DOHH2 (cell line): ENCODE data around the gene COL23A1.

Source experiments
- H3F3A ChIP-seq: fragments of 200-600 bp; sonication (generic), shearing (Covaris generic); 2 replicates; pipeline ENCODE4 v1.6.0; 2016; ENCODE audit warnings: antibody characterized with exemption, mild to moderate bottlenecking; ENCODE audit not compliant: control insufficient read depth, insufficient read depth
- H3K27ac ChIP-seq: fragments of 200-600 bp; sonication (generic); 2 replicates; pipeline ENCODE4 v1.5.1; 2014; ENCODE audit warnings: low read depth, mild to moderate bottlenecking, low read length, moderate library complexity
- H3K27me3 ChIP-seq: fragments of 200-600 bp; sonication (generic); 2 replicates; pipeline ENCODE4 v1.6.1; 2014; ENCODE audit warnings: mild to moderate bottlenecking, low read length, mixed read lengths; ENCODE audit not compliant: control insufficient read depth
- H3K36me3 ChIP-seq: fragments of 200-600 bp; sonication (generic); 2 replicates; pipeline ENCODE4 v1.6.1; 2014; ENCODE audit warnings: mild to moderate bottlenecking, low read length, moderate library complexity, mixed read lengths; ENCODE audit not compliant: control insufficient read depth
- H3K4me1 ChIP-seq: fragments of 200-600 bp; sonication (generic); 2 replicates; pipeline ENCODE4 v1.6.1; 2014; ENCODE audit warnings: mild to moderate bottlenecking, low read length, mixed read lengths; ENCODE audit not compliant: control insufficient read depth
- H3K4me2 ChIP-seq: fragments of 200-600 bp; sonication (generic); 2 replicates; pipeline ENCODE4 v1.6.0; 2014; ENCODE audit warnings: mild to moderate bottlenecking, low read length, moderate library complexity
- H3K4me3 ChIP-seq: fragments of 200-600 bp; sonication (generic); 2 replicates; pipeline ENCODE4 v1.5.1; 2014; ENCODE audit warnings: mild to moderate bottlenecking, low read length, mixed read lengths
- H3K79me2 ChIP-seq: fragments of 200-600 bp; sonication (generic); 2 replicates; pipeline ENCODE4 v1.6.1; 2014; ENCODE audit warnings: mild to moderate bottlenecking, low read length, mixed read lengths; ENCODE audit not compliant: control insufficient read depth
- H3K9me2 ChIP-seq: fragments of 200-600 bp; sonication (generic); replicated peaks from 2 replicates; pipeline ENCODE4 v1.6.1; 2014; ENCODE audit warnings: mild to moderate bottlenecking, low read length, mixed read lengths; ENCODE audit not compliant: control insufficient read depth
- H3K9me3 ChIP-seq: fragments of 200-600 bp; sonication (generic); 2 replicates; pipeline ENCODE4 v1.6.1; 2014; ENCODE audit warnings: antibody characterized with exemption, low read length, mixed read lengths; ENCODE audit not compliant: control insufficient read depth, insufficient read depth
- H4K20me1 ChIP-seq: fragments of 200-600 bp; sonication (generic); 2 replicates; pipeline ENCODE4 v1.6.0; 2014; ENCODE audit warnings: low read depth, mild to moderate bottlenecking, antibody characterized with exemption, low read length, moderate library complexity; ENCODE audit not compliant: control insufficient read depth, insufficient read depth
- CTCF ChIP-seq: fragments of 200-600 bp; sonication (generic); IDR thresholded peaks from one replicate; pipeline ENCODE4 v1.5.1; 2014; ENCODE audit warnings: antibody characterized with exemption, mild to moderate bottlenecking, low read depth, low read length; ENCODE audit not compliant: poor library complexity, severe bottlenecking
- EZH2phosphoT487 ChIP-seq: fragments of 200-600 bp; sonication (generic); IDR thresholded peaks from 2 replicates; pipeline ENCODE4 v1.6.1; 2017; ENCODE audit warnings: borderline replicate concordance, mild to moderate bottlenecking, antibody characterized with exemption, low read length, moderate library complexity, mixed read lengths

The COL23A1 gene

GRCh38 chr5:178291969-178292825, 298.0 kb downstream of the COL23A1 start:
- no peaks in the 10 kb centered on the region for H3K27me3 ChIP-seq
- no peaks in the 10 kb centered on the region for H3K36me3 ChIP-seq
- H3K4me1 ChIP-seq = no peaks in the 10 kb centered on the region
- H3K4me3 ChIP-seq = no peak overlapping the region
- no peaks in the 10 kb centered on the region for H4K20me1 ChIP-seq
- no peaks in the 10 kb centered on the region for H3K9me3 ChIP-seq
- no peaks in the 10 kb centered on the region for H3F3A ChIP-seq
- H3K9me2 ChIP-seq = no peaks in the 10 kb centered on the region
- no peak overlapping the region for H3K4me2 ChIP-seq
- TF ChIP-seq CTCF (no peak), EZH2phosphoT487 (no peak)
- no peak overlapping the region for H3K27ac ChIP-seq
- no peaks in the 10 kb centered on the region for H3K79me2 ChIP-seq

- Histone ChIP-seq H3K4me2 (no peak overlapping the region), H4K20me1 (no peaks in the 10 kb centered on the region), H3K27ac (no peak overlapping the region), H3F3A (no peaks in the 10 kb centered on the region), H3K4me1 (no peaks in the 10 kb centered on the region), H3K36me3 (no peaks in the 10 kb centered on the region), H3K79me2 (no peaks in the 10 kb centered on the region), H3K27me3 (no peaks in the 10 kb centered on the region), H3K4me3 (no peak overlapping the region), H3K9me3 (no peaks in the 10 kb centered on the region), H3K9me2 (no peaks in the 10 kb centered on the region)
- no peak for TF ChIP-seq CTCF
Measured at GRCh38 chr5:178291161-178291561, 299.0 kb downstream of the COL23A1 start.

- no peak for TF ChIP-seq EZH2phosphoT487
- no peaks in the 10 kb centered on the region for H3K27me3 ChIP-seq
- H3K4me3 ChIP-seq = no peak overlapping the region
- H3K9me3 ChIP-seq = no peaks in the 10 kb centered on the region
- no peaks in the 10 kb centered on the region for H3K79me2 ChIP-seq
- peaks cover 7% of the 10 kb centered on the region for H3K4me1 ChIP-seq
- H4K20me1 ChIP-seq = no peaks in the 10 kb centered on the region
- no peaks in the 10 kb centered on the region for H3F3A ChIP-seq
- no peak overlapping the region for H3K27ac ChIP-seq
- no peak overlapping the region for H3K4me2 ChIP-seq
- no peaks in the 10 kb centered on the region for H3K36me3 ChIP-seq
- no peaks in the 10 kb centered on the region for H3K9me2 ChIP-seq
Measured at GRCh38 chr5:178290376-178290775, 299.8 kb downstream of the COL23A1 start.

GRCh38 chr5:178289438-178289837, 300.8 kb downstream of the COL23A1 start:
- Histone ChIP-seq H3K27ac (no peak overlapping the region), H3K27me3 (no peaks in the 10 kb centered on the region), H3K9me3 (no peaks in the 10 kb centered on the region), H3K9me2 (no peaks in the 10 kb centered on the region), H3K4me3 (no peak overlapping the region), H3K36me3 (no peaks in the 10 kb centered on the region), H4K20me1 (no peaks in the 10 kb centered on the region), H3K4me2 (no peak overlapping the region), H3K4me1 (peaks cover 15% of the 10 kb centered on the region), H3K79me2 (no peaks in the 10 kb centered on the region), H3F3A (0 out of 2 replicates have a peak, but pooled peaks cover 4% of the 10 kb centered on the region)
- TF ChIP-seq CTCF = no peak
- no peak for TF ChIP-seq EZH2phosphoT487
